GM23338 (cell line): ENCODE measurements around the gene GHR. TPM values are rescaled to one million over a fixed set of nuclear protein-coding genes. Genes with fewer than 3 reads are reported as not detected.

Experiments
- ATAC-seq: fragments of 200-7000 bp; cut with Tn5 transposase; 3 replicates; pipeline ENCODE4 v1.9.1; 2020
- DNase-seq: peaks from one replicate; pipeline ENCODE4 v3.0.0-alpha.2; 2015; ENCODE audit warnings: low spot score
- H2AFZ ChIP-seq: fragments of 200-600 bp; sonication (generic); 2 replicates; pipeline ENCODE4 v1.8.0; 2016; ENCODE audit warnings: antibody characterized with exemption, mild to moderate bottlenecking, moderate library complexity
- H3F3A ChIP-seq: fragments of 200-600 bp; sonication (generic); replicated peaks from 2 replicates; pipeline ENCODE4 v1.8.0; 2017; ENCODE audit warnings: antibody characterized with exemption, mixed run types, low read depth
- H3K27ac ChIP-seq: fragments of 200-600 bp; sonication (generic); 2 replicates; pipeline ENCODE4 v1.6.1; 2016; ENCODE audit warnings: low read depth
- H3K27me3 ChIP-seq: fragments of 200-600 bp; sonication (generic); 2 replicates; pipeline ENCODE4 v1.8.0; 2016; ENCODE audit warnings: mild to moderate bottlenecking, mixed run types, moderate library complexity; ENCODE audit not compliant: insufficient read depth
- H3K36me3 ChIP-seq: fragments of 200-600 bp; sonication (generic); 2 replicates; pipeline ENCODE4 v1.8.0; 2016; ENCODE audit warnings: mild to moderate bottlenecking; ENCODE audit not compliant: insufficient read depth
- H3K4me1 ChIP-seq: fragments of 200-600 bp; sonication (generic); 2 replicates; pipeline ENCODE4 v1.8.0; 2016; ENCODE audit warnings: mild to moderate bottlenecking, moderate library complexity; ENCODE audit not compliant: insufficient read depth
- H3K4me2 ChIP-seq: fragments of 200-600 bp; sonication (generic); 2 replicates; pipeline ENCODE4 v1.7.1; 2017; ENCODE audit warnings: mixed run types
- H3K4me3 ChIP-seq: fragments of 200-600 bp; sonication (generic); 2 replicates; pipeline ENCODE4 v1.6.1; 2016; ENCODE audit warnings: mixed run types
- H3K79me2 ChIP-seq: fragments of 200-600 bp; sonication (generic); replicated peaks from 2 replicates; pipeline ENCODE4 v1.8.0; 2017; ENCODE audit warnings: mild to moderate bottlenecking; ENCODE audit not compliant: insufficient read depth
- H3K9me2 ChIP-seq: fragments of 200-600 bp; sonication (generic); 2 replicates; pipeline ENCODE4 v1.8.0; 2017; ENCODE audit not compliant: insufficient read depth
- H4K20me1 ChIP-seq: fragments of 200-600 bp; sonication (generic); replicated peaks from 2 replicates; pipeline ENCODE4 v1.8.0; 2017; ENCODE audit warnings: mild to moderate bottlenecking; ENCODE audit not compliant: insufficient read depth
- H3K27ac Mint-ChIP-seq: 2 replicates; pipeline ENCODE4 v1.8.0; 2020; ENCODE audit warnings: inconsistent platforms, mild to moderate bottlenecking, moderate library complexity, mixed read lengths
- H3K27me3 Mint-ChIP-seq: 3 replicates; pipeline ENCODE4 v1.8.0; 2022; ENCODE audit warnings: low read depth, mild to moderate bottlenecking, moderate library complexity, mixed read lengths, inconsistent platforms; ENCODE audit not compliant: insufficient read depth, poor library complexity
- H3K36me3 Mint-ChIP-seq: 3 replicates; pipeline ENCODE4 v1.8.0; 2021; ENCODE audit warnings: low read depth, mild to moderate bottlenecking, inconsistent platforms, moderate library complexity, mixed read lengths
- H3K4me1 Mint-ChIP-seq: 3 replicates; pipeline ENCODE4 v1.8.0; 2020; ENCODE audit warnings: mild to moderate bottlenecking, inconsistent platforms, mixed read lengths
- H3K4me3 Mint-ChIP-seq: 3 replicates; pipeline ENCODE4 v1.8.0; 2021; ENCODE audit warnings: moderate library complexity, mild to moderate bottlenecking, inconsistent platforms, mixed read lengths
- H3K9me3 Mint-ChIP-seq: 3 replicates; pipeline ENCODE4 v1.8.0; 2020; ENCODE audit warnings: moderate library complexity, mild to moderate bottlenecking, inconsistent platforms, mixed read lengths
- CREB1 ChIP-seq: fragments of 250-450 bp; sonication (Bioruptor Pico); IDR thresholded peaks from 2 replicates; pipeline ENCODE4 v1.5.0; 2020; ENCODE audit warnings: low read depth, mild to moderate bottlenecking, moderate library complexity
- EZH2 ChIP-seq: fragments of 200-600 bp; sonication (generic); IDR thresholded peaks from one replicate; pipeline ENCODE4 v1.8.0; 2017; ENCODE audit warnings: antibody characterized with exemption, mild to moderate bottlenecking, low read depth; ENCODE audit not compliant: unreplicated experiment
- EZH2phosphoT487 ChIP-seq: fragments of 200-600 bp; sonication (generic); IDR thresholded peaks from one replicate; pipeline ENCODE4 v1.8.1; 2018; ENCODE audit warnings: antibody characterized with exemption; ENCODE audit not compliant: unreplicated experiment
- JUNB ChIP-seq: IDR thresholded peaks from one replicate; pipeline ENCODE4 v1.6.1; 2016; ENCODE audit warnings: antibody characterized with exemption; ENCODE audit not compliant: unreplicated experiment
- NANOG ChIP-seq: IDR thresholded peaks from 2 replicates; pipeline ENCODE4 v1.6.1; 2016; ENCODE audit warnings: antibody characterized with exemption, borderline replicate concordance
- POLR2AphosphoS5 ChIP-seq: IDR thresholded peaks from 2 replicates; pipeline ENCODE4 v1.6.1; 2016; ENCODE audit warnings: antibody characterized with exemption, low read depth
- REST ChIP-seq: IDR thresholded peaks from one replicate; pipeline ENCODE4 v1.6.1; 2018; ENCODE audit warnings: antibody characterized with exemption; ENCODE audit not compliant: unreplicated experiment
- STAT1 ChIP-seq: IDR thresholded peaks from one replicate; pipeline ENCODE4 v1.6.1; 2016; ENCODE audit warnings: antibody characterized with exemption; ENCODE audit not compliant: unreplicated experiment
- ZNF114 ChIP-seq: fragments of 250-450 bp; sonication (Bioruptor Pico); IDR thresholded peaks from 2 replicates; pipeline ENCODE4 v1.5.0; 2020; ENCODE audit warnings: mild to moderate bottlenecking, moderate library complexity
- ZNF331 ChIP-seq: fragments of 250-450 bp; sonication (Bioruptor Pico); IDR thresholded peaks from 2 replicates; pipeline ENCODE4 v1.5.0; 2020; ENCODE audit warnings: low read depth, mild to moderate bottlenecking, moderate library complexity
- ZNF462 ChIP-seq: fragments of 250-450 bp; sonication (Bioruptor Pico); IDR thresholded peaks from 2 replicates; pipeline ENCODE4 v1.5.0; 2020; ENCODE audit warnings: mild to moderate bottlenecking, moderate library complexity
- polyA plus RNA-seq: library from polyadenylated mRNA; unstranded; fragments of >200 nt; fragmentation: Nextera tagmentation; extraction: Ambion mirVana; gene quantifications from 2 replicates; pipeline ENCODE4 v1.2.1, GENCODE V29; 2016
- total RNA-seq: library from RNA; depleted of rRNA; stranded (reverse); fragments of >200 nt; shearing (Covaris generic); gene quantifications from 2 replicates; pipeline ENCODE4 v1.2.3, GENCODE V29; 2014
- TF ChIP-seq, protein P1 (sequence below), 2 experiments: fragments of 200-600 bp in 1 of 2; sonication (generic) in 1 of 2; conservative IDR thresholded peaks; 2 replicates each; pipeline versions ENCODE4 v1.5.1 to v1.6.1; 2016 to 2017; ENCODE audit warnings: antibody characterized with exemption in 2 of 2, low read depth in 2 of 2, mild to moderate bottlenecking in 2 of 2, moderate library complexity in 1 of 2
- TF ChIP-seq, protein P2 (sequence below): IDR thresholded peaks from 2 replicates; pipeline ENCODE4 v1.6.1; 2016; ENCODE audit warnings: antibody characterized with exemption

Gene GHR
- total and polyA plus RNA-seq, 2 experiments from 2014 or later, result 0.21 to 1.9 TPM

DNA sequence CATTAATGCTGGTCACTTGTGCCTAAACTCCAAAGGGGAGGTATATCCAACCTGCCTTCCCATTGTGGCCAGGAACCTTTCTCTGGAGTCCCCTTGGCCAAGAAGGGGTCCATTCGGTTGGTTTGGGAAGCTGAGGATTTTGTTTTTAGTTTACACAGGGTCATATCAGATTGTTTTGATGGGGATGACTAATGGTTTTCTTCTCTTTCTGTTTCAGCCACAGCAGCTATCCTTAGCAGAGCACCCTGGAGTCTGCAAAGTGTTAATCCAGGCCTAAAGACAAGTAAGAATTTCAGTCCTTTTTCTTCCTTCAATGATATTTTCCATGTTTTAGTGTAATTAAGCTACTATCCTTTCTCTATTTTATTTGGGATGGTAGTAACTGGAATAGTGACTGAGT lies 205.6 kb downstream of the GHR start:
- Histone ChIP-seq H2AFZ (no peak overlapping the region), H3K4me1 (no peaks in the 10 kb centered on the region; the same call in 1 of the 2 replicates), H3F3A (no peaks in the 10 kb centered on the region), H3K9me2 (peaks cover 2% of the 10 kb centered on the region; the same call in 1 of the 2 replicates), H3K27me3 (no peaks in the 10 kb centered on the region), H3K4me2 (no peak overlapping the region), H3K36me3 (no peaks in the 10 kb centered on the region), H3K27ac (no peak overlapping the region), H3K4me3 (no peak overlapping the region), H3K79me2 (no peaks in the 10 kb centered on the region), H4K20me1 (no peaks in the 10 kb centered on the region)
- Mint-ChIP-seq H3K27ac (no peak overlapping the region), H3K27me3 (peaks cover 1% of the 10 kb centered on the region), H3K36me3 (no peaks in the 10 kb centered on the region), H3K9me3 (peaks cover 13% of the 10 kb centered on the region; the same call in 2 of the 3 replicates), H3K4me1 (peaks cover 6% of the 10 kb centered on the region), H3K4me3 (no peak overlapping the region)
- ATAC-seq (no peak), DNase-seq (no peak)
- TF ChIP-seq NANOG (no peak), EZH2 (no peak), JUNB (no peak), REST (no peak), ZNF114 (CRISPR knock-in tag) (no peak), STAT1 (no peak), ZNF331 (CRISPR knock-in tag) (no peak), EZH2phosphoT487 (no peak), POLR2AphosphoS5 (no peak), ZNF462 (no peak), CREB1 (CRISPR knock-in tag) (no peak)
- TF ChIP-seq, protein P1, sequence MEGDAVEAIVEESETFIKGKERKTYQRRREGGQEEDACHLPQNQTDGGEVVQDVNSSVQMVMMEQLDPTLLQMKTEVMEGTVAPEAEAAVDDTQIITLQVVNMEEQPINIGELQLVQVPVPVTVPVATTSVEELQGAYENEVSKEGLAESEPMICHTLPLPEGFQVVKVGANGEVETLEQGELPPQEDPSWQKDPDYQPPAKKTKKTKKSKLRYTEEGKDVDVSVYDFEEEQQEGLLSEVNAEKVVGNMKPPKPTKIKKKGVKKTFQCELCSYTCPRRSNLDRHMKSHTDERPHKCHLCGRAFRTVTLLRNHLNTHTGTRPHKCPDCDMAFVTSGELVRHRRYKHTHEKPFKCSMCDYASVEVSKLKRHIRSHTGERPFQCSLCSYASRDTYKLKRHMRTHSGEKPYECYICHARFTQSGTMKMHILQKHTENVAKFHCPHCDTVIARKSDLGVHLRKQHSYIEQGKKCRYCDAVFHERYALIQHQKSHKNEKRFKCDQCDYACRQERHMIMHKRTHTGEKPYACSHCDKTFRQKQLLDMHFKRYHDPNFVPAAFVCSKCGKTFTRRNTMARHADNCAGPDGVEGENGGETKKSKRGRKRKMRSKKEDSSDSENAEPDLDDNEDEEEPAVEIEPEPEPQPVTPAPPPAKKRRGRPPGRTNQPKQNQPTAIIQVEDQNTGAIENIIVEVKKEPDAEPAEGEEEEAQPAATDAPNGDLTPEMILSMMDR (conservative IDR thresholded peaks at IDR 0.05; ENCODE audit: low read depth in 2 of 2), result no peak
- TF ChIP-seq, protein P2, sequence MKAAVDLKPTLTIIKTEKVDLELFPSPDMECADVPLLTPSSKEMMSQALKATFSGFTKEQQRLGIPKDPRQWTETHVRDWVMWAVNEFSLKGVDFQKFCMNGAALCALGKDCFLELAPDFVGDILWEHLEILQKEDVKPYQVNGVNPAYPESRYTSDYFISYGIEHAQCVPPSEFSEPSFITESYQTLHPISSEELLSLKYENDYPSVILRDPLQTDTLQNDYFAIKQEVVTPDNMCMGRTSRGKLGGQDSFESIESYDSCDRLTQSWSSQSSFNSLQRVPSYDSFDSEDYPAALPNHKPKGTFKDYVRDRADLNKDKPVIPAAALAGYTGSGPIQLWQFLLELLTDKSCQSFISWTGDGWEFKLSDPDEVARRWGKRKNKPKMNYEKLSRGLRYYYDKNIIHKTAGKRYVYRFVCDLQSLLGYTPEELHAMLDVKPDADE, result no peak
